Right kidney (tissue), 1 donor: ENCODE results near the gene PPFIA1.

ENCODE experiments used
- DNase-seq: peaks from one replicate; pipeline ENCODE4 v3.0.0-alpha.2; 2016

Gene PPFIA1

DNA sequence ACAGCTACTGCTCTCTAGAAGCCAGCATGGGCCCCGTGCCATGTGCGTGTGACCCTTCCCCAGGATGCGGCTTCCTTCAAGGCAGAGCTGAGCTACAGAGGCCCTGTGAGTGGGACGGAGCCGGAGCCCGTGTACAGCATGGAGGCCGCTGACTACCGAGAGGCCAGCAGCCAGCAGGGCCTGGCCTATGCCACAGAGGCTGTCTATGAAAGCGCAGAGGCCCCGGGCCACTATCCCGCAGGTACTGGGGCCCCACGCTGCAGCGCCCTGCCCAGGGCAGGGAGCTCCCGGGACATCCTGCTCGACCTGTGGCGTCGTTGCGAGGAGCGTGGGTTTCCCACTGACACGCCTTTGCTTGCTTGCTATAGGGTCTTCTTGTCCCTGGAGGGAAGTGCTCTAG is 162.5 kb downstream of the PPFIA1 start:
- DNase-seq = no peak

DNA sequence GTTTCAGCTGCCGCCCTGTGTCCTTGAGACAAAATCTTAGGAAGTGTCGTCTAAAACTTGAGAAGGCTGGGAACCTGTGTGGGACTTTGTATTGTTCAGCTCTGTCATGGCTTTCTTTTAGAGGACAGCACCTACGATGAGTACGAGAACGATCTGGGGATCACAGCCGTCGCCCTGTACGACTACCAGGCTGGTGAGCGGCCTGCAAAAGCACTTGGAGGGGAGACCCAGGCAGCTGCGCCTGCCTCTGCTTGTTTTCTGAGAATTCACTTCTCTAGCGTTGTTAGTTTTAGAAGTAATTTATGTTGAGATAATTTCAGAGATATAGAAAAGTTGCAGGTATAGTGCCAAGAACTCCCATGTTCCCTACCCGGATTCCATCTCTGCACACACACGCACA is 163.0 kb downstream of the PPFIA1 start:
- DNase-seq = no peak
